OCI-LY7 (cell line): ENCODE data around the gene BAG5. TPM values are rescaled to one million over a fixed set of nuclear protein-coding genes. Genes with fewer than 3 reads are reported as not detected.

Experiments
- BruUV-seq: library from RNA; stranded (reverse); fragments of 400-500 nt; replicated peaks from 2 replicates; lab custom pipeline; 2021; lab: Mats Ljungman, UMichigan
- CTCF ChIA-PET: fragments of 300-600 bp; sonication (Branson Sonifier 250); formaldehyde crosslinking; loops from one replicate; lab custom pipeline; 2022; ENCODE audit warnings: antibody characterized with exemption; ENCODE audit not compliant: unreplicated experiment; lab: Charles Lee
- POLR2A ChIA-PET: fragments of 300-600 bp; sonication (Branson Sonifier 250); formaldehyde crosslinking; loops from one replicate; lab custom pipeline; 2022; ENCODE audit warnings: antibody characterized with exemption; lab: Charles Lee
- DNase-seq: peaks from one replicate; pipeline ENCODE4 v3.0.0-alpha.2; 2015; ENCODE audit warnings: low spot score
- H2AFZ ChIP-seq: fragments of 200-600 bp; sonication (generic), shearing (Covaris generic); 2 replicates; pipeline ENCODE4 v1.6.1; 2014; ENCODE audit warnings: mild to moderate bottlenecking, antibody characterized with exemption, low read length, moderate library complexity
- H3K27ac ChIP-seq: fragments of 200-600 bp; sonication (generic); 2 replicates; pipeline ENCODE4 v1.5.1; 2014; ENCODE audit warnings: mixed run types, low read depth, mild to moderate bottlenecking, moderate library complexity, low read length, inconsistent platforms; ENCODE audit not compliant: poor library complexity, severe bottlenecking
- H3K36me3 ChIP-seq: fragments of 200-600 bp; sonication (generic); 2 replicates; pipeline ENCODE4 v1.6.1; 2014; ENCODE audit warnings: mild to moderate bottlenecking, antibody characterized with exemption, low read length, moderate library complexity, mixed read lengths; ENCODE audit not compliant: insufficient read depth
- H3K4me1 ChIP-seq: fragments of 200-600 bp; sonication (generic); 2 replicates; pipeline ENCODE4 v1.5.1; 2014; ENCODE audit warnings: mild to moderate bottlenecking, low read length; ENCODE audit not compliant: insufficient read depth, poor library complexity, severe bottlenecking
- H3K4me2 ChIP-seq: fragments of 200-600 bp; sonication (generic); 2 replicates; pipeline ENCODE4 v1.6.1; 2014; ENCODE audit warnings: mild to moderate bottlenecking, low read length
- H3K4me3 ChIP-seq: fragments of 200-600 bp; sonication (generic); 2 replicates; pipeline ENCODE4 v1.5.1; 2014; ENCODE audit warnings: mild to moderate bottlenecking, low read depth, low read length; ENCODE audit not compliant: poor library complexity, severe bottlenecking
- H3K79me2 ChIP-seq: fragments of 200-600 bp; sonication (generic); 2 replicates; pipeline ENCODE4 v1.6.1; 2016; ENCODE audit warnings: low read depth, mild to moderate bottlenecking, low read length, moderate library complexity, mixed read lengths; ENCODE audit not compliant: insufficient read depth
- H3K9me2 ChIP-seq: fragments of 200-600 bp; sonication (generic); 2 replicates; pipeline ENCODE4 v1.6.1; 2016; ENCODE audit warnings: mild to moderate bottlenecking, low read length, mixed read lengths; ENCODE audit not compliant: insufficient read depth
- H3K9me3 ChIP-seq: fragments of 200-600 bp; sonication (generic); 2 replicates; pipeline ENCODE4 v1.6.1; 2014; ENCODE audit warnings: mild to moderate bottlenecking, mixed run types, low read length, mixed read lengths
- H4K20me1 ChIP-seq: fragments of 200-600 bp; sonication (generic); 2 replicates; pipeline ENCODE4 v1.6.1; 2014; ENCODE audit warnings: mild to moderate bottlenecking, antibody characterized with exemption, low read length, moderate library complexity, mixed read lengths; ENCODE audit not compliant: insufficient read depth
- CTCF ChIP-seq: fragments of 200-600 bp; sonication (generic); conservative IDR thresholded peaks from 2 replicates; pipeline ENCODE4 v1.5.1; 2014; ENCODE audit warnings: mild to moderate bottlenecking, antibody characterized with exemption, low read length, moderate library complexity, mixed read lengths
- EZH2phosphoT487 ChIP-seq: fragments of 200-600 bp; sonication (generic); IDR thresholded peaks from 2 replicates; pipeline ENCODE4 v1.6.1; 2018; ENCODE audit warnings: low read depth, borderline replicate concordance, mild to moderate bottlenecking, mixed run types, antibody characterized with exemption, low read length, moderate library complexity, mixed read lengths
- intact Hi-C: fragments of 100-400 bp; cut with micrococcal nuclease; formaldehyde crosslinking; loops from one replicate; pipeline ENCODE4 v1.10.0; 2022; ENCODE audit not compliant: unreplicated experiment
- total RNA-seq, 2 experiments: library from RNA; depleted of rRNA in 1 of 2; stranded (reverse); fragments of >200 nt in 1 of 2; shearing (Covaris generic) in 1 of 2; gene quantifications; 2 replicates each; pipeline ENCODE4 v1.2.3, GENCODE V29; 2014 to 2022

Gene BAG5
- total RNA-seq, 2 experiments from 2014 or later, result 29.2 to 38.7 TPM

GRCh38 chr14:103533999-103534575, 28.4 kb downstream of the BAG5 start:
- DNase-seq, result no peak
- Histone ChIP-seq H3K9me3 (no peaks in the 10 kb centered on the region), H2AFZ (no peak overlapping the region), H3K4me1 (peaks cover 11% of the 10 kb centered on the region), H3K27ac (no peak overlapping the region), H3K79me2 (peaks cover 23% of the 10 kb centered on the region), H3K4me3 (no peak overlapping the region), H4K20me1 (no peaks in the 10 kb centered on the region; the same call in 1 of the 2 replicates), H3K36me3 (peaks cover 38% of the 10 kb centered on the region; the same call in 1 of the 2 replicates), H3K4me2 (no peak overlapping the region), H3K9me2 (no peaks in the 10 kb centered on the region)
- intact Hi-C loops, result no loop called here
- TF ChIP-seq EZH2phosphoT487 (no peak), CTCF (no peak)
- BruUV-seq, result no TSS peak
- ChIA-PET POLR2A (no interaction called here), CTCF (no interaction called here)

GRCh38 chr14:103533137-103533998, 29.1 kb downstream of the BAG5 start:
- H3K36me3 ChIP-seq, result peaks cover 38% of the 10 kb centered on the region; the same call in 1 of the 2 replicates
- POLR2A ChIA-PET, result no interaction called here
- TF ChIP-seq EZH2phosphoT487 (no peak), CTCF (no peak)
- BruUV-seq, result no TSS peak
- H3K4me1 ChIP-seq, result peaks cover 14% of the 10 kb centered on the region
- intact Hi-C loops, result no loop called here
- no peak overlapping the region for H2AFZ ChIP-seq
- no peaks in the 10 kb centered on the region for H3K9me2 ChIP-seq
- no peak overlapping the region for H3K4me2 ChIP-seq
- CTCF ChIA-PET, result no interaction called here
- no peak for DNase-seq
- H3K9me3 ChIP-seq, result no peaks in the 10 kb centered on the region
- H3K27ac ChIP-seq, result no peak overlapping the region
- H3K4me3 ChIP-seq, result no peak overlapping the region
- peaks cover 27% of the 10 kb centered on the region for H3K79me2 ChIP-seq
- no peaks in the 10 kb centered on the region; the same call in 1 of the 2 replicates for H4K20me1 ChIP-seq
